Amniotic epithelial cell (primary cell): ENCODE results near the gene ENTR1.

Experiments used
- DNase-seq: peaks from one replicate; pipeline ENCODE4 v3.0.0-alpha.2; 2010; ENCODE audit warnings: low read depth

The ENTR1 gene

GRCh38 chr9:136396219-136396515, 14.2 kb downstream of the ENTR1 start:
- no peak for DNase-seq

DNA sequence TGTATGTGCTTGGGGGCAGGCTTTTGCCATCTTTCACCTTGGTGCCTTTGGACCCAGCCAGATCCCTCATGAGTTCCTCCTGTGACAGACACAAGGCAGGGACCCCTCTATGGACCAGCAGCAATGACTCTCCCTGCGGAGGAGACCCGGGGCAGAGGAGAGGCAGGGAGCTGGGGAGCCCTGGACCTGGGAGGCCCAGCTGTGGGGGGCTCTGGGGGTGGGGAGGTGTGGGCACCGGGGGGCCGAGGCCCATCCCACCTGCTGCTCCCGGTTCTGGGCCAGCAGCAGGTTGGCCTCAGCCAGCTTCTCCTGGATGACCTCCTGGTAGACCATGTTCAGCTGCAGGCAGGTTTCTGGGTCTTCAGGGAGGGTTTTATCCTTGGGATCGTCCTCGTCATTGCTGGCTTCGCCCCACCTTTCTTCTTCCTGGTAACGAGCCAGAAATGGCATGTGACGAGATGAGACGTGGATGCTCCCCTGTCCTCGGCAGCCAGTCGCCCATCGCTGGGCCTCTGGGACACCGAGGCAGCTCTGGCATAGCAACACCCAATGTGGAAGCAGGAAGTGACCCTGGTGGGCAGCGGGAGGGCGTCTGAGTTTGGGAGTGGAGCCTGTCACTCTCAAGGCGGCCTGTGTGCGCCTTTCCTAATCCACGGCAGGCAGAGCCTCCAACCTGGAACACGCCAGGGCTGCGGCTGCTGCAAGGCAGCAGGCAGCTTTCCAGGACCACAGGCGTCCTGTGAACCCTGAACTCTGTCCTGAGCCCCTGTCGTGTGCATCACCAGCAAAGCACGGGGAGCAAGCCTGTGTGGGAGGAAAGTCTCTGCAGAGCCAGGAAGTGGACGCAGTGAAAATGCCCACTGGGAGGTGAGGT, 14.8 kb downstream of the ENTR1 start:
- DNase-seq = no peak

DNA sequence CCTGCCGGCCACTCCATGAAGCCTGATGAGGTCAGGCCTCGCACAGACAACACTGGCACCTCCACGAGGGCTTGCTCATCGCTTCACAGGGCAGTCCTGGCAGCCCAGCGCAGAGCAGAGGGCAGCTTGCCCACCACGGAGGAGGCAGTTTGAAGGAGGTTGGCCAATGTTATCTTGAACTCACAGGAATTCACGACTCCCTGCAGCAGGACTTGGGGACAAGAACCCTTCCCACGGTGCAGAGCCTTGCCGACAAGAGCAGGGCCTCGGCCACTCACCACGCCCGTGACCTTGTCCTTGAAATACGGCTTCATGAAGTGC, 15.4 kb downstream of the ENTR1 start:
- DNase-seq = no peak

DNA sequence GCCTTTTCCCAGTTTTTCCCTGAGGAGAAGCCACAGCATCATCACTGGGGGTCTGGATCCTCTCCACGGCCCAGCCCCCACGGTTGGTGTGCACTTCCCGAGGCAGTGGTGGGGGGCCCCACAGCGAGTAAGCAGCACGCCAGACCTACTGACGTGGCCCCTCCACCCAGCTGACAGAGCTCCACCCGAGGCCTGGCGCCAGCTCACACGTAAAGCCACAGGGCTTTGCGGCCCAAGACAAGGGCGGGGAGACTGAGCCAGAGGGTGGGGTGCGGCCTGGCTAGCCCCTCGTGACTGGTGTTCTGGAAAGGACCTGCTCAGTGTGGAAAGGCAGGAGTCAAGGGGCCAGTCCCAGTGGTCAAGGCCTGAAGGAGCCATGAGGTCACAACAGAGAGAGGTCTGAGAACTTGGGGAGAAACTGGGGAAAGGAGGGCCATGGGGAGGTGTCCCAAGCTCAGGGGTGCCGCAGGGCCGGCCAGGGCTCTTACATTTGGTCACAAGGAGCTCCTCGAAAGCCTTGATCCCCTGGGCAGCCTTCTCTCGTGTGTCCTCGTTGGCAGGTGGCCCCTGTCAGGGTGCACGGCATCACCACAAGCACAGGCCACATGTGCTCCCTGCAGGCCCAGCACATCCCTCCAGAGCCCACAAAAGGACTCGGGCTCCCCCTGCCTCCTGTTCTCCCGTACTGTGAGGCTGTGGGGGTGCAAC, 15.9 kb downstream of the ENTR1 start:
- no peak for DNase-seq

GRCh38 chr9:136393531-136393930, 16.9 kb downstream of the ENTR1 start:
- no peak for DNase-seq

DNA sequence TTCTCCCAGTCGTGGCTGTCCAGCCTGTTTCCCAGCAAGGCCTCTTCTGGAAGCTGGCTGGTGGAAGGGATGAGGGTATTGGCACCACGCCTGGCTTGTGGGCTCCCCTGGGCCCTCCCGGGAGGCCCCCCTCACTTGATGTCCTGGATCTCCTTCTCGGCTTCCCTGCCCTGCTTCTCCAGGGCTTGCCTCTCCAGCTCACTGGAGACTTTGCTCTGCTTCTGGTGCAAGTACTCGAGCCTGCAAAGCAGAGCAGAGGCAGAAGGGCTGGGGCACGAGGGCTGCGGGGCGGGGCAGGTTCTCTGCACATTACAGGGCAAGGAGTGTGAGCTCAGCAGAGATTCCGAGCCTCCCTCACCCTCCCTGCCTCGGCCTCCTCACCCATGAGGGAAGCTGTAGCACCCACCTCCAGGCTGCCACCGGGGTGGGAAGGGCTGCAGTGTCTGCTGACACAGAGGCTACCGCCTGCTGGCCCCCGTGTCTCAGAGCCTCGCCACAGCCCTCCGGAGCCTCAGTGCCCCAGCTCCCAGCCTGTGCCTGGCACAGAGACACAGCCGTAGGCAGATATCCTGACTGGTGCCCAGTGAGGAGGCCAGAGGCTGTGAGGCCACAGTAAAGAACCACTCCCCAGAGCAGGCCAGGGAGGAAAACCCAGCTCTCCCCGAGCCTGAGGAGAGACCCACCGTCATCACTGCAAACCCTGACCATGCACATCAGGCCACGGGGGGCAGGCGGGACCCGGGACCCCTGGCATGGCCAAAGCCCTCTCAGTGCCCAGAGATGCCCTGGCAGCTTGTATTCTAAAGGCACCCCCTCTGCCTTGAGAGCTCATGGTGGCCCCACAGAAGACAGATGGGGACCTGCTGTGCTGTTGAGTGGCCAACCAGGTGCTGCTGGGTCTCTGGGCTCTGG, 17.6 kb downstream of the ENTR1 start:
- DNase-seq = no peak

DNA sequence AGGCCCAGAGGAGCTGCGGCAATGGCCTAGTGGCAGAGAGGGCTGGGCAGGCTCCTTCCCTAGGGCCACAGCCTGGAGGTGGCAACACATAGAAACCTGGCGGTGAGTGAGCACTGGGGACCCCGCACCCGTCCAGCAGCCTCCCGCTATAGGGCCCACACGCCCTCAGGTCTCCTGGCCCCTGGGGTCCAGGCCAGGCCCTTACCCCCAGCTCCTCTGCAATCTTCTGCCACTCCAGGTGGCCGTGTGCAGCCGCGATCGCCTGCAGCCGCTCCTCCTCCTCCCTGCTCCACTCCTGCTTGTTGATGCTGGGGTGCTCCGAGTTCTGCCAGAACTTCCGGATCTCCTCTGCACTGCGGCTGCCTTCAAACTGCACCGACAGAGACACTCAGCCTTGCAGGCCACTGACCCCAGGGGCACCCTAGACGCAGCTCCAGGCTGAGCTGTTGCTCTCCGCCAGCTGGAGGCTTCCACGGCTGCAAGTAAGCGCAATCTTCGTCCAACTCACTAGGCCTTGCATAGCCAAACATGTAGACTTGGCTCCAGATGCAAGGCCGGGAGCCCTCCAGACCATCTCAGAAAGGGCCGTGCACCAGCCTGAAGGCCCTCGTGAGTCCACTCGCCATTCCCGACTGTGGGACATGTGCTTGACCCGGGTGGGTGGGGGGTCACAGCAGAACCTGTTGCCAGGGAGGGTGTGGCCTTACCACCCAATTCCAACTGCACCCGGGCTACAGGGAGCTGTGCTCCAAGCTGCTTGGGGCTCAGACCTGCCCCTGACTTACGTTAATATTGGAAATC, 18.5 kb downstream of the ENTR1 start:
- DNase-seq = no peak

GRCh38 chr9:136389396-136389795, 21.0 kb downstream of the ENTR1 start:
- no peak for DNase-seq

DNA sequence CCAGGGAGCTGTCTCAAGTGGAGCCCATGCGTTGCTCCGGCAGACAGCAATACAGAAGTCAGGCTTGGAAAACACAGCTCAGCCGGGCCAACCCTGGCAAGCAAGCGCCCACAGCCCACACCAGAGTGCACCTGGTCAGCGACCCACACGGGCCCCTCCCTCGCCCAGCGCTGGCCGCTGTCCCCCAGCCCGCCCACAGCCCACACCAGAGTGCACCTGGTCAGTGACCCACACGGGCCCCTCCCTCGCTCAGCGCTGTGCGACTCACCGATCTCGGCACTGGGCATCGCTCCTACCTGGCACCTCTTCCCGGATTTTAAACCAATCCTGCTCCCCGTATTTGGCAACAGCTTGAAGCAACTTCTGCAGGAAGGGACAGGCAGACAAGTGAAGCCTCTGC, 23.2 kb downstream of the ENTR1 start:
- DNase-seq = no peak

GRCh38 chr9:136386018-136386417, 24.4 kb downstream of the ENTR1 start:
- DNase-seq = no peak

DNA sequence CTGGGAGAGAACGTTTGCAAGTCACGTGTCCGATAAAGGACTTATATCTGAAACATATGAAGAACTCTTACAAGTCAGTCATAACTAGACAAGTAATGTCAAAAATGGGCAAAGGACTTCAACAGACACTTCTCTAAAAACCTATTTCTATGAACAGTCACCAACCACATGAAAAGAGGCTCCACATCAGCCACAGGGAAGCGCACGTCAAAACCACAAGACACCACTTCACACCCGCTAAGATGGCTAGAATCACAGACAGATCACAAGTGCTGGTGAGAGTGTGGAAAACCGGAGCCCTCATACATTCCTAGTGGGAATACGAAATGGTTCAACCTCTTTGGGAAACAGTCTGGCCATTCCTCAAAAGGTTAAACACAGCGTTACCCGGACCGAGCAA, 25.4 kb downstream of the ENTR1 start:
- DNase-seq = no peak

DNA sequence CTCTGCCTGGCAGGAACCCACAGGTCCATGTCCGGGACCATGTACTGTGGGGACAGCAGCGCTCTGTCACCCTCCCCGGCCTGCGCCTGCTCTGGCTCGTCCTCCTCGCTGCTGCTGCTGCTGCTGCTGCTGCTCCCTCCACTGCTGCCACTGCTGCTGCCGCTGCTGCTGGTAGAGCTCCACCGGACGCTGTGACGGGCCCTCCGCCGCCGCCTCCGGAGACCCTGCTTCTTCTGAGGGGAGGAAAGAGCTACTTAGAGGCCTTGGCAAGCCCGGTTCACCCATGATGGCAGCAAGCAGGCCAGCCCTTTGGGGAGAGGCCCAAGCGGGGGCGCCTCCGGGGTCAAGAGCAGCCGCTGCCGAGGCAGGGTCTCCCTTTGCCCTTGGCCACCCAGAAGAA, 27.0 kb downstream of the ENTR1 start:
- no peak for DNase-seq

- DNase-seq = no peak
Measured at GRCh38 chr9:136381966-136382513, 28.4 kb downstream of the ENTR1 start.

- DNase-seq = no peak
Measured at GRCh38 chr9:136381311-136381710, 29.1 kb downstream of the ENTR1 start.

GRCh38 chr9:136380381-136380780, 30.0 kb downstream of the ENTR1 start:
- no peak for DNase-seq

- no peak for DNase-seq
Measured at GRCh38 chr9:136379891-136380290, 30.5 kb downstream of the ENTR1 start.

GRCh38 chr9:136379401-136379800, 31.0 kb downstream of the ENTR1 start:
- no peak for DNase-seq

GRCh38 chr9:136379003-136379287, 31.5 kb downstream of the ENTR1 start:
- DNase-seq = no peak

- no peak for DNase-seq
Measured at GRCh38 chr9:136378170-136379002, 32.0 kb downstream of the ENTR1 start.

- no peak for DNase-seq
Measured at GRCh38 chr9:136377341-136378169, 32.9 kb downstream of the ENTR1 start.
